HEK293 (cell line): ENCODE results near the gene ASCC2.

Experiments
- CTCF ChIA-PET: fragments of 350-600 bp; formaldehyde crosslinking; extraction: SDS; loops from one replicate; lab custom pipeline; 2021; ENCODE audit warnings: antibody characterized with exemption; lab: Yijun Ruan, JAX
- POLR2A ChIA-PET: fragments of 300-600 bp; formaldehyde crosslinking; extraction: SDS; loops from one replicate; lab custom pipeline; 2020; ENCODE audit warnings: antibody characterized with exemption, inconsistent platforms; lab: Yijun Ruan, JAX
- H3K27ac ChIP-seq: fragments of 200-500 bp; sonication (Bioruptor generic); 2 replicates; pipeline ENCODE4 v1.5.1; 2014; ENCODE audit warnings: low read depth, low read length, control low read depth, inconsistent platforms; ENCODE audit errors: extremely low read depth
- H3K36me3 ChIP-seq, 2 experiments: fragments of 200-500 bp in 1 of 2; sonication (Bioruptor generic) in 1 of 2; 1 replicate in 1 of 2; 2 replicates in 1 of 2; pipeline ENCODE4 v1.5.1; 2014 to 2017; ENCODE audit warnings: inconsistent platforms in 2 of 2, low read length in 2 of 2; ENCODE audit not compliant: control insufficient read depth in 2 of 2, insufficient read depth in 1 of 2
- H3K4me1 ChIP-seq: fragments of 200-500 bp; sonication (Bioruptor generic); 2 replicates; pipeline ENCODE4 v1.5.1; 2014; ENCODE audit warnings: mild to moderate bottlenecking, low read length, inconsistent platforms; ENCODE audit not compliant: control insufficient read depth, insufficient read depth
- H3K4me3 ChIP-seq: 2 replicates; pipeline ENCODE4 v1.5.1; 2011; ENCODE audit warnings: low read depth, mild to moderate bottlenecking, control low read depth, low read length, moderate library complexity
- H3K9me3 ChIP-seq: fragments of 200-500 bp; sonication (Bioruptor generic); 2 replicates; pipeline ENCODE4 v1.5.1; 2014; ENCODE audit warnings: low read depth, low read length, inconsistent platforms; ENCODE audit not compliant: control insufficient read depth, insufficient read depth
- SCRT2 ChIP-seq: fragments of 450-650 bp; formaldehyde crosslinking; IDR thresholded peaks from 2 replicates; pipeline ENCODE4 v1.5.1; 2016; ENCODE audit warnings: missing biosample characterization, missing genetic modification characterization
- ZBTB10 ChIP-seq: fragments of 450-650 bp; formaldehyde crosslinking; IDR thresholded peaks from 2 replicates; pipeline ENCODE4 v1.5.1; 2016; ENCODE audit warnings: missing biosample characterization, missing genetic modification characterization
- ZBTB26 ChIP-seq: fragments of 450-650 bp; formaldehyde crosslinking; optimal IDR thresholded peaks from 2 replicates; pipeline ENCODE3; 2016; ENCODE audit warnings: missing biosample characterization, mild to moderate bottlenecking, missing genetic modification characterization
- ZNF157 ChIP-seq: fragments of 450-650 bp; formaldehyde crosslinking; IDR thresholded peaks from 2 replicates; pipeline ENCODE4 v1.5.1; 2016; ENCODE audit warnings: missing biosample characterization, missing genetic modification characterization
- ZNF274 ChIP-seq, 2 experiments: fragments of 200-500 bp in 1 of 2; fragments of 450-650 bp in 1 of 2; sonication (Bioruptor generic) in 1 of 2; formaldehyde crosslinking in 1 of 2; IDR thresholded peaks; 2 replicates each; pipeline versions ENCODE4 v1.5.1 to v1.6.1; 2014 to 2016; ENCODE audit warnings: borderline replicate concordance in 1 of 2, inconsistent platforms in 1 of 2, low read length in 1 of 2, missing biosample characterization in 1 of 2, missing genetic modification characterization in 1 of 2
- ZNF311 ChIP-seq: fragments of 450-650 bp; formaldehyde crosslinking; IDR thresholded peaks from 2 replicates; pipeline ENCODE4 v1.5.1; 2017; ENCODE audit warnings: missing biosample characterization, missing genetic modification characterization, borderline replicate concordance
- ZNF513 ChIP-seq: fragments of 450-650 bp; IDR thresholded peaks from 2 replicates; pipeline ENCODE4 v1.5.1; 2018; ENCODE audit warnings: missing biosample characterization, missing genetic modification characterization
- ZNF544 ChIP-seq: fragments of 450-650 bp; formaldehyde crosslinking; IDR thresholded peaks from 2 replicates; pipeline ENCODE4 v1.5.0; 2017; ENCODE audit warnings: missing biosample characterization, missing genetic modification characterization
- ZNF571 ChIP-seq: fragments of 450-650 bp; formaldehyde crosslinking; IDR thresholded peaks from 2 replicates; pipeline ENCODE4 v1.5.0; 2017; ENCODE audit warnings: missing biosample characterization, missing genetic modification characterization
- ZNF610 ChIP-seq: fragments of 450-650 bp; formaldehyde crosslinking; IDR thresholded peaks from 2 replicates; pipeline ENCODE4 v1.5.1; 2016; ENCODE audit warnings: missing biosample characterization, missing genetic modification characterization, borderline replicate concordance
- ZNF623 ChIP-seq: fragments of 450-650 bp; formaldehyde crosslinking; IDR thresholded peaks from 2 replicates; pipeline ENCODE4 v1.5.1; 2016; ENCODE audit warnings: missing biosample characterization, missing genetic modification characterization
- ZNF747 ChIP-seq: fragments of 450-650 bp; formaldehyde crosslinking; IDR thresholded peaks from 2 replicates; pipeline ENCODE4 v1.5.1; 2016; ENCODE audit warnings: missing biosample characterization, missing genetic modification characterization
- TF ChIP-seq, protein P1 (sequence below): fragments of 450-650 bp; formaldehyde crosslinking; IDR thresholded peaks from 2 replicates; pipeline ENCODE4 v1.5.1; 2017; ENCODE audit warnings: missing biosample characterization, missing genetic modification characterization
- TF ChIP-seq, protein P2 (sequence below): fragments of 450-650 bp; formaldehyde crosslinking; IDR thresholded peaks from 2 replicates; pipeline ENCODE4 v1.5.1; 2016; ENCODE audit warnings: missing biosample characterization, missing genetic modification characterization

Gene ASCC2

GRCh38 chr22:29810216-29810615 lies 27.9 kb downstream of the ASCC2 start:
- Histone ChIP-seq H3K4me3 (no peak overlapping the region), H3K27ac (no peak overlapping the region), H3K36me3 (peaks cover 44 to 92% of the 10 kb centered on the region in 2 experiments), H3K9me3 (no peaks in the 10 kb centered on the region), H3K4me1 (no peaks in the 10 kb centered on the region)
- TF ChIP-seq ZNF571 (tag by site-specific recombination) (no peak), ZNF311 (tag by site-specific recombination) (no peak), SCRT2 (no peak), ZNF747 (tag by site-specific recombination) (no peak), ZNF513 (tag by site-specific recombination) (no peak), ZBTB10 (no peak), ZNF623 (tag by site-specific recombination) (no peak), ZBTB26 (tag by site-specific recombination) (no peak), ZNF157 (tag by site-specific recombination) (no peak), ZNF610 (tag by site-specific recombination) (no peak), ZNF544 (tag by site-specific recombination) (no peak), ZNF274 (IDR thresholded peaks at IDR 0.05; ENCODE audit: low read length) (no peak), ZNF274 (tag by site-specific recombination; IDR thresholded peaks at IDR 0.05; ENCODE audit: borderline replicate concordance) (no peak)
- TF ChIP-seq, protein P1, sequence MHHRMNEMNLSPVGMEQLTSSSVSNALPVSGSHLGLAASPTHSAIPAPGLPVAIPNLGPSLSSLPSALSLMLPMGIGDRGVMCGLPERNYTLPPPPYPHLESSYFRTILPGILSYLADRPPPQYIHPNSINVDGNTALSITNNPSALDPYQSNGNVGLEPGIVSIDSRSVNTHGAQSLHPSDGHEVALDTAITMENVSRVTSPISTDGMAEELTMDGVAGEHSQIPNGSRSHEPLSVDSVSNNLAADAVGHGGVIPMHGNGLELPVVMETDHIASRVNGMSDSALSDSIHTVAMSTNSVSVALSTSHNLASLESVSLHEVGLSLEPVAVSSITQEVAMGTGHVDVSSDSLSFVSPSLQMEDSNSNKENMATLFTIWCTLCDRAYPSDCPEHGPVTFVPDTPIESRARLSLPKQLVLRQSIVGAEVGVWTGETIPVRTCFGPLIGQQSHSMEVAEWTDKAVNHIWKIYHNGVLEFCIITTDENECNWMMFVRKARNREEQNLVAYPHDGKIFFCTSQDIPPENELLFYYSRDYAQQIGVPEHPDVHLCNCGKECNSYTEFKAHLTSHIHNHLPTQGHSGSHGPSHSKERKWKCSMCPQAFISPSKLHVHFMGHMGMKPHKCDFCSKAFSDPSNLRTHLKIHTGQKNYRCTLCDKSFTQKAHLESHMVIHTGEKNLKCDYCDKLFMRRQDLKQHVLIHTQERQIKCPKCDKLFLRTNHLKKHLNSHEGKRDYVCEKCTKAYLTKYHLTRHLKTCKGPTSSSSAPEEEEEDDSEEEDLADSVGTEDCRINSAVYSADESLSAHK (tag by site-specific recombination) = no peak
- TF ChIP-seq, protein P2, sequence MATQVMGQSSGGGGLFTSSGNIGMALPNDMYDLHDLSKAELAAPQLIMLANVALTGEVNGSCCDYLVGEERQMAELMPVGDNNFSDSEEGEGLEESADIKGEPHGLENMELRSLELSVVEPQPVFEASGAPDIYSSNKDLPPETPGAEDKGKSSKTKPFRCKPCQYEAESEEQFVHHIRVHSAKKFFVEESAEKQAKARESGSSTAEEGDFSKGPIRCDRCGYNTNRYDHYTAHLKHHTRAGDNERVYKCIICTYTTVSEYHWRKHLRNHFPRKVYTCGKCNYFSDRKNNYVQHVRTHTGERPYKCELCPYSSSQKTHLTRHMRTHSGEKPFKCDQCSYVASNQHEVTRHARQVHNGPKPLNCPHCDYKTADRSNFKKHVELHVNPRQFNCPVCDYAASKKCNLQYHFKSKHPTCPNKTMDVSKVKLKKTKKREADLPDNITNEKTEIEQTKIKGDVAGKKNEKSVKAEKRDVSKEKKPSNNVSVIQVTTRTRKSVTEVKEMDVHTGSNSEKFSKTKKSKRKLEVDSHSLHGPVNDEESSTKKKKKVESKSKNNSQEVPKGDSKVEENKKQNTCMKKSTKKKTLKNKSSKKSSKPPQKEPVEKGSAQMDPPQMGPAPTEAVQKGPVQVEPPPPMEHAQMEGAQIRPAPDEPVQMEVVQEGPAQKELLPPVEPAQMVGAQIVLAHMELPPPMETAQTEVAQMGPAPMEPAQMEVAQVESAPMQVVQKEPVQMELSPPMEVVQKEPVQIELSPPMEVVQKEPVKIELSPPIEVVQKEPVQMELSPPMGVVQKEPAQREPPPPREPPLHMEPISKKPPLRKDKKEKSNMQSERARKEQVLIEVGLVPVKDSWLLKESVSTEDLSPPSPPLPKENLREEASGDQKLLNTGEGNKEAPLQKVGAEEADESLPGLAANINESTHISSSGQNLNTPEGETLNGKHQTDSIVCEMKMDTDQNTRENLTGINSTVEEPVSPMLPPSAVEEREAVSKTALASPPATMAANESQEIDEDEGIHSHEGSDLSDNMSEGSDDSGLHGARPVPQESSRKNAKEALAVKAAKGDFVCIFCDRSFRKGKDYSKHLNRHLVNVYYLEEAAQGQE = no peak
- ChIA-PET CTCF (interaction anchor here (0.6 kb wide), 1 partner anchor 278 kb away, joined by 3 read pairs; no protein-coding TSS in a partner anchor), POLR2A (no interaction called here)
